Stimulated activated CD4-positive, alpha-beta T cell treated with anti-CD3 and anti-CD28 coated beads, Interleukin-1b, Interleukin-23, amount 100 ng/mL, for 48 hours (primary cell): ENCODE data around the gene SLCO4A1.
A peak's percentile ranks its signal among the peaks of the same experiment; 100 is the strongest.

ENCODE experiments used
- DNase-seq: peaks from one replicate; pipeline ENCODE4 v3.0.0-alpha.2; 2020

SLCO4A1 gene

DNA sequence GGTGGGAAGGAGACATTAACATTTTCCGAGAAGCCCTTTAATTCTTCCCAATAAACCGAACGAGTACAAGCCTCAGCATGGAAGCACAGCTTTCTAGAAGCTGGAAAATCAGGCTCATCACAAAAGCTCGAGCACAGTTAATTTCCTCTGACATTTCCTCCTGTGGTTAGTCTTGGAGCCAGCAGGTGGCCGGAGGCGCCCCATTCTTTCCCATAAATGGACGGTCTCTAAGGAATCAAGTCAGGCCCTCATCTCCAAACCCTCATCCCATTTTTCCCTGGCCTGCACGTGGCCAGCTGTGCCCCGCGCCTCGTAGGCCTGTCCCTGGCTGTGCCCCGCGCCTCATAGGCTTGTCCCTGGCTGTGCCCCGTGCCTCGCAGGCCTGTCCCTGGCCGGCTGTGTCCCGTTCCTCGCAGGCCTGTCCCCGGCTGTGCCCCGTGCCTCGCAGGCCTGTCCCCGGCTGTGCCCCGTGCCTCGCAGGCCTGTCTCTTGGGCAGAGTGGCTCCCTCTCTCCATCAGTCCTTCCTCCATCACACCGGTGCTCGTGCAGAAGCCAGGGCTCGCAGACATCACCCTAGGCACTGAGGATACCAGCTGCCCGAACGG lies 46.7 kb downstream of the SLCO4A1 start:
- no peak for DNase-seq

GRCh38 chr20:62689861-62690260 lies 47.6 kb downstream of the SLCO4A1 start:
- DNase-seq, result no peak

DNA sequence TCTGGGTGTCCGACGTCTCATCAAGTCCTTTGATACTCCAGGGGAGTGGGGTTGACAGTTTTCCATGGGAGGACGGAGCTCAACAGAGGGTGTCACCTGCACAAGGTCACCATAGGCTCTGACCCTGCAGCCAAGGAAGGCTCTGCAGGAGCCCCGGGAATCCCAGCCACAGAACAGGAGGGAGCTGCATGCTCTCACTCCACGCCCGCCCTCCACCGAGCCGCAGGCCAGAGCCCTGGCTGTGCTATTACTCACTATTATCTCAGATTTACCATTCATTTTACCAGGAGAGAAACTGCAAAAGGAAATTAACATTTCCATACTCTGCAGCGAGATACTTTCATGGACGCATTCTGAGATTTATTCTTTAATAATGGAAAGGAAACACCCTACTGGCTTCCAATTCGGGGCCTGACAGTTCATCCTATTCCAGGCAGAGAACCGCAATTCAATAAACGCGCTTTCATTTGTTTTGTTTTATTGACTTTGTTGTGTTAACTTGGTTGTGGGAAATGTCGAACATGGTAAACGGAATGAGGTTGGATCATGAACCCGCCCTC lies 48.0 kb downstream of the SLCO4A1 start:
- no peak for DNase-seq

GRCh38 chr20:62691487-62691886 lies 49.2 kb downstream of the SLCO4A1 start:
- DNase-seq, result no peak

DNA sequence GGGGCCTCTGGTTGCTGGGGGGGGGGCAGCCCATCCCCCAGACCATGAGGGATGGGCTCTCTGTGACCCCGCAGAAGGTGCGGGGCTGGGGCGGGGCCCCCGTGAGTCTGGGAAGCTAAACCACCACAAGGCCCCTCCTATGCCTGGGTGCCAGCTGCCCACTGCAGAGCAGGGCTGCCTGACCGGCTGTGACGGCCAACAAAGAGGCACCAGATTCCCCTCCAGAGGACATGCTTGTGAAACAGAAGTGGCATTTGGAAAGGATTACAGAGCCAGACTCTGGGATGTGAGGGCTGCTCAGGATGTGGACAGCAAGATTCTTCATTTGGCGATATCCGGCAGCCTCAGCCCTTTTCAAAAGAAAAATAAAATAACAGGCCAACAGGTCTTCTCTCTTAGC lies 49.9 kb downstream of the SLCO4A1 start:
- no peak for DNase-seq

GRCh38 chr20:62692801-62693523 lies 50.7 kb downstream of the SLCO4A1 start:
- DNase-seq, result no peak

GRCh38 chr20:62693524-62693922 lies 51.2 kb downstream of the SLCO4A1 start:
- no peak for DNase-seq

GRCh38 chr20:62694106-62694505 lies 51.8 kb downstream of the SLCO4A1 start:
- DNase-seq, result no peak

- DNase-seq, result no peak
These were observed 52.6 kb downstream of the SLCO4A1 start for GRCh38 chr20:62694868-62695267.

- no peak for DNase-seq
These were observed 53.4 kb downstream of the SLCO4A1 start for GRCh38 chr20:62695448-62696414.

DNA sequence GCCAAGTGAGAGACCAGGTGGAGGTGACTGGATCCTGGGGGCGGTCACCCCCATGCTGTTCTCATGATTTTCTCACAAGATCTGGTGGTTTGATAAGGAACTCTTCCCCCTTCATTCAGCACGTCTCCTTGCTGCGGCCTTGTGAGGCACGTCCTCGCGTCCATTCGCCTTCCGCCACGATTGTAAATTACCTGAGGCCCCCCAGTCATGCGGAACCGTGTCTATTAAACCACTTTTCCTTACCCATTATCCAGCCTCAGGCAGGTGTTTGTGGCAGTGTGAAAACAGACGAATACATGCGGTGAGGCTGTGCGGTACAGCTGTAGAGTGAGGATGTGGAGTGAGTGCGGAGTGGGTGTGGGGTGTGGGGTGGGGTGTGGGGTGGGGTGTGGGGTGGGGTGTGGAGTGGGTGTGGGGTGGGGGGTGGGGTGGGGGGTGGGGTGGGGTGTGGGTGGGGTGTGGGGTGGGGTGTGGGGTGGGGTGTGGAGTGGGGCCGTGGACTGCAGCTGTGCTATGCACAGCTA lies 54.2 kb downstream of the SLCO4A1 start:
- DNase-seq, result no peak

- no peak for DNase-seq
These were observed 54.7 kb downstream of the SLCO4A1 start for GRCh38 chr20:62696989-62697388.

- no peak for DNase-seq
These were observed 55.2 kb downstream of the SLCO4A1 start for GRCh38 chr20:62697468-62697912.

DNA sequence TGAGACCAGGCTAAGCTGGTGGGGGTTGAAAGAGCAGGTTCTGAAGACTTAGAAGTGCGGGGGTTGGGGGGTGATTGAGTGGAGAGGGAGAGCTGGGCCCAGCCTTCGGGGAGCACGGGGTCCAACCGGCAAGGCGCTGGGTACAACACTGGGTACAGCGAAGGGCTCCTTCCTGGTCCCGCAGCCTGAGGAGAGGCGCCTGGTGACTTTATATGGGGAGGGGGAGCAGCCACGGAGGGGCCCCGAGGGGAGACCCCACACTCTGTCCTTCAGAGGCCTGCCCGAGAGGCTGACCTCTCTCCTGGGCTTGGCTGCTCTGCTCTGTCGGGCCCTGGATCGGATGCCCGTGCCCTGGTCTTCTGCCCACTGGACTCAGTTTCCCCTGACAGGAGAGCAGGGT lies 55.9 kb downstream of the SLCO4A1 start:
- no peak for DNase-seq

GRCh38 chr20:62699296-62699695 lies 57.0 kb downstream of the SLCO4A1 start:
- DNase-seq, result no peak

GRCh38 chr20:62699741-62700140 lies 57.4 kb downstream of the SLCO4A1 start:
- no peak for DNase-seq

DNA sequence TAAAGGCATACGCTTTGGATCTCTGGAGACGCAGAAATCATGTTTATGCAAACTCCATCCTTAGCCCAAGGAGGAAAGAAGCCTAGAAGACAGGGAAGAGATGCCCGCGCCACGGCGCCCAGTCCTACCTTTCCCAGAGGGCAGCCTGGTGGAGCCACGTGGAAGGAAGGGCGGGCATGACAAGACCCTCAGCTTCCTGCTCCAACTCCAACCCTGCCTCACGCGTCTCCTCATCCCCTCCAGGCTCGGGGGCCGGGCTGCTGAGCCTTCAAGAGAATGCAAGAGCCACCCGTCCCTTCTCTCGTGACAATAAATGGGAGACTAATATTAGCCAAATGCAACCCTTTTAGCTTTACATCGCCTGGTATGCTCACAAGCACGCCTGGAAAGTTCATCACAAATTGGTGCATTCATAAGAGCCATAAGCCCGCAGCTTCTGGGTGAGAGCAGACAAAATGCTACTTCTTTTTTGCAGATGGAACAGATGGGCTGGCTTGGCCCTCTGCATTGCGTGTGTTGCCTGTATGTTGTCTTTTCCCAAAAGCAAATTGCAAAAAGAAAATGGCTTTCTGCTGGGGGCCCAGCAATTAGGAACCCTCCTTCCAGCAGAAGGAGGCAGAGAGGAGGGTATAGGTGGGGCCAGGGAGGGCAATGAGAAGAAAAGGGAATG lies 58.1 kb downstream of the SLCO4A1 start:
- no peak for DNase-seq

DNA sequence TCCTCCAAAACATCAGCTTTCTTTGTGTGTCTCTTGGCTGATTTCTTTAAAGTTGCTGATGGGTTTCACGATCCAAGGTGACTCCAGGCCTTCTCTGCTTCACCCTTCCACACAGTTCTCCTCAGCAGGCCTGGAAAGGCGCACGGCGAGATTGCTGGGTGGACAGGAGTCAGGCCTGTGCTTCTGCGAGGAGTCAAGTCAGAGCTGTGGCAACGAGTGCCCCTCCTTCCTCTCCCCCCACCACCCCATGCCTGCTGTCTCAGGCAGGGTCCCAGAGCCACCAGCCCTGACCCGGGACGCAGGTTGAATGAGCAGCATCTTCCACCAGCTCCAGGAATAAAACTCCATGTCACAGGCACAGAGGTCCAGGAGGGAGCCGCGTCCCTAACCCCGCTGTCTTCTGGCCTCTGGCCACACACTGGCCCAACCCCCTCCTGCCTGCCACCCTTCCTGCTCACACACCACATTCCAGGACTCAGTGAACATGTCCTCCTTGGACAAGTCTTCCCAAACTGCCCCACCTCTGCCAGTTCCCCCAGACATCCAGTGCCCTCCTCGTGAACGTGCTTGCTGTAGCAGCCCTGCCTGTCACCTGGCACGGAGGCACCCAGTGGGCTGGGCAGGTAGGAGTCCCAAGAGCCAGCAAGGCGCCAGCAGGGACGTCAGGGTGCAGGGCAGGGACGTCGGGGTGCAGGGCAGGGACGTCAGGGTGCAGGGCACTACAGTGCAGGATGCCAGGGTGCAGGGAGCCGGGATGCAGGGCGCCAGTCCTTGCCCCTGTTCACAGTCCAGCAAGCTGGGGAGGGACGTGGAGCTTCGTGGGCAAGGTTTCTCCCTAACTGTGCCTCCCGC lies 59.1 kb downstream of the SLCO4A1 start:
- no peak for DNase-seq

DNA sequence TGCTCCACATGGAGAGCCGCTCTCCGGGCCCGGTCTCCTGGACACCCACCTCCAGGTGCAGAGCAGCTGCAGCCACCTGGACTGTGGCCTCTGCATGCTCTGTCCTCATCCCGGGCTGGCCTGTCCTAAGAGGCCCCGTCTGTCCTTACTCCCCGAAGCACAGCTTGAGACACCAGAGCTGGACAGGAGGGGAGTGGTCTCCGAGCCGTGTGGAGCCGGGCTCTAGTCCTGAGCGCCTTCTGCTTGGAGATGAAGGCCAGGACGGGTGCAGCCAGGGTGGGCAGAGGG lies 59.7 kb downstream of the SLCO4A1 start:
- DNase-seq, result no peak

DNA sequence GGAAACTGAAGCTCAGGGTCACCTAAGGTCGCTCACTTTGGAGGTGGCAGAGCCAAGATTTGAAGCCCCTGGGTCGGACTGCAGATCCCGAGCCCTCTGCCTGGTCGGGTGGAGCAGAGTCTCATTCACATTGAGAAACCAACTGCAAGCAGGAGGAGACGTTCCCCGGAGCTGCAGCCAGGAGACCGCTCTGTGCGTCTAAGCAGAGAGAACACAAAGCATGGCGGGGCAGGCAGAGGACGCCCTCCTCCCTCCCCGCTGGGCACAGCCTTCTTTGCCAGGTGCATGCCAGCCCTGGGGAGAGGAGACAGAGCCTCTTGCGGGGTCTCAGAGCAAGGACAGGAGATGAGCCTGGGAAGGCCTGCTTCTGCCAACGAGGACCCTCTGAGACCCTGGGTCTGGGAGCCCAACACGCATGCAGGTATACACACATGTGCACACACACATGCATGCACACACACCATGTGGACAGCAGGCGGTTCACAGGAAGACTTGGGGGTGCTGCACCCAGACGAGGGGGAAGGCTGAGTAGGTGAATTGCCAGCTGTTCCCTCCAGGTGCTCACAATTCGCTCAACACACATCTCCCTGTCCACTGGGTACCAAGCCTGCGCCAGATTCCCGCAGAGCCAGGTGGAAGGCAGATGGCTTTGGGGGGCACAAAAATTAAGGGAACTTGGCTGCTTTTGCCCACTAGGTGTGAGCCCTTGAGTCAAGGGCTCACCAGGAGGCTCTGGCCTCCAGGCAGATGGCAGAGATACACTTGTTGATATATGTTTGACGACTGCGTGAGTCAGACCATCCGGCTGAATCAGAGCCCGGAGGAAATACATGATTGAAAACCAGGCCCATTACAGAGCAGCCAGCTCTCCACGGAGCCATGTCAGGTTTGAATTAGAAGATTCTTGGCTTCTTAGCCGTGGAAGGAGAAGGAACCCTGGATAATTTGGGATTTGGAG lies 60.9 kb downstream of the SLCO4A1 start:
- peak; percentile 38 for DNase-seq

- DNase-seq, result no peak
These were observed 61.5 kb downstream of the SLCO4A1 start for GRCh38 chr20:62703853-62704228.
